ENCODE results near the gene THSD8.
"Not testable (repeated sequence)": the region's sequence is repeated elsewhere in the genome, so short reads cannot be mapped to it uniquely, and the experiment has no call there.

The THSD8 gene

GRCh38 chr19:12838886-12839756 lies 37.3 kb downstream of the THSD8 start:
- peaks cover 9% of the 10 kb centered on the region for H3K4me1 ChIP-seq (ENCODE audit: insufficient read depth, low read length)
- H3K9ac ChIP-seq (ENCODE audit: low read depth, low read length), result peak overlapping the region; percentile 52; the same call in 1 of the 2 replicates
- H3K36me3 ChIP-seq (ENCODE audit: insufficient read depth, low read length), result no peaks in the 10 kb centered on the region
- H3K9me3 ChIP-seq (ENCODE audit: control insufficient read depth, insufficient read depth, low read length), result no peaks in the 10 kb centered on the region

- peak overlapping the region; percentile 53; the same call in 1 of the 2 replicates for H3K9ac ChIP-seq (ENCODE audit: low read depth, low read length)
- H3K9me3 ChIP-seq (ENCODE audit: control insufficient read depth, insufficient read depth, low read length), result no peaks in the 10 kb centered on the region
- peaks cover 9% of the 10 kb centered on the region for H3K4me1 ChIP-seq (ENCODE audit: insufficient read depth, low read length)
- H3K36me3 ChIP-seq (ENCODE audit: insufficient read depth, low read length), result no peaks in the 10 kb centered on the region
Observed at GRCh38 chr19:12840091-12841079, 38.5 kb downstream of the THSD8 start.

- Histone ChIP-seq H3K4me1 (ENCODE audit: insufficient read depth, low read length) (peaks cover 9% of the 10 kb centered on the region), H3K9me3 (ENCODE audit: control insufficient read depth, insufficient read depth, low read length) (no peaks in the 10 kb centered on the region), H3K36me3 (ENCODE audit: insufficient read depth, low read length) (no peaks in the 10 kb centered on the region), H3K9ac (ENCODE audit: low read depth, low read length) (peak overlapping the region; percentile 53; the same call in 1 of the 2 replicates)
Observed at GRCh38 chr19:12841094-12841493, 39.2 kb downstream of the THSD8 start.

GRCh38 chr19:12842511-12842910 lies 40.6 kb downstream of the THSD8 start:
- H3K4me1 ChIP-seq (ENCODE audit: insufficient read depth, low read length), result peaks cover 9% of the 10 kb centered on the region
- H3K9ac ChIP-seq (ENCODE audit: low read depth, low read length), result no peak overlapping the region
- no peaks in the 10 kb centered on the region for H3K36me3 ChIP-seq (ENCODE audit: insufficient read depth, low read length)
- no peaks in the 10 kb centered on the region for H3K9me3 ChIP-seq (ENCODE audit: control insufficient read depth, insufficient read depth, low read length)

GRCh38 chr19:12843328-12843727 lies 41.5 kb downstream of the THSD8 start:
- Histone ChIP-seq H3K36me3 (ENCODE audit: insufficient read depth, low read length) (no peaks in the 10 kb centered on the region), H3K9me3 (ENCODE audit: control insufficient read depth, insufficient read depth, low read length) (no peaks in the 10 kb centered on the region), H3K9ac (ENCODE audit: low read depth, low read length) (no peak overlapping the region), H3K4me1 (ENCODE audit: insufficient read depth, low read length) (peaks cover 7% of the 10 kb centered on the region; the same call in 1 of the 2 replicates)

GRCh38 chr19:12843999-12844732 lies 42.3 kb downstream of the THSD8 start:
- Histone ChIP-seq H3K4me1 (ENCODE audit: insufficient read depth, low read length) (peaks cover 7% of the 10 kb centered on the region; the same call in 1 of the 2 replicates), H3K36me3 (ENCODE audit: insufficient read depth, low read length) (no peaks in the 10 kb centered on the region)

GRCh38 chr19:12846613-12847012 lies 44.7 kb downstream of the THSD8 start:
- not testable (repeated sequence) for H3K9ac ChIP-seq (ENCODE audit: low read depth, low read length); H3K9me3 ChIP-seq (ENCODE audit: control insufficient read depth, insufficient read depth, low read length); H3K36me3 ChIP-seq (ENCODE audit: insufficient read depth, low read length); H3K4me1 ChIP-seq (ENCODE audit: insufficient read depth, low read length)

More at GRCh38 chr19:12843999-12844732, 42.3 kb downstream of the THSD8 start:
- Histone ChIP-seq H3K9ac (ENCODE audit: low read depth, low read length) (no peak overlapping the region), H3K9me3 (ENCODE audit: control insufficient read depth, insufficient read depth, low read length) (no peaks in the 10 kb centered on the region)

GRCh38 chr19:12847159-12848139 lies 45.6 kb downstream of the THSD8 start:
- peaks cover 3% of the 10 kb centered on the region; the same call in 1 of the 2 replicates for H3K4me1 ChIP-seq (ENCODE audit: insufficient read depth, low read length)
- no peaks in the 10 kb centered on the region for H3K36me3 ChIP-seq (ENCODE audit: insufficient read depth, low read length)
- no peaks in the 10 kb centered on the region for H3K9me3 ChIP-seq (ENCODE audit: control insufficient read depth, insufficient read depth, low read length)
- peak overlapping the region; percentile 54; the same call in 1 of the 2 replicates for H3K9ac ChIP-seq (ENCODE audit: low read depth, low read length)

All from ES-I3 (cell line).